HG03521 (cell line): ENCODE results near the gene SEC14L6.
"Not testable (repeated sequence)": the region's sequence is repeated elsewhere in the genome, so short reads cannot be mapped to it uniquely, and the experiment has no call there.

Source experiments
- ATAC-seq: cut with Tn5 transposase; IDR thresholded peaks from one replicate; pipeline ENCODE4 v1.9.1; 2021; ENCODE audit warnings: mild to moderate bottlenecking, moderate library complexity; ENCODE audit not compliant: unreplicated experiment

SEC14L6 gene

GRCh38 chr22:30567277-30567676, 20.7 kb upstream of the SEC14L6 start:
- ATAC-seq: not testable (repeated sequence)

GRCh38 chr22:30566125-30566524, 19.6 kb upstream of the SEC14L6 start:
- no peak for ATAC-seq

- no peak for ATAC-seq
Observed at GRCh38 chr22:30565341-30565740, 18.8 kb upstream of the SEC14L6 start.

GRCh38 chr22:30564761-30565119, 18.2 kb upstream of the SEC14L6 start:
- no peak for ATAC-seq

- ATAC-seq: no peak
Observed at GRCh38 chr22:30564045-30564760, 17.7 kb upstream of the SEC14L6 start.

GRCh38 chr22:30562366-30562765, 15.8 kb upstream of the SEC14L6 start:
- ATAC-seq: no peak

- no peak for ATAC-seq
Observed at GRCh38 chr22:30561402-30562189, 15.1 kb upstream of the SEC14L6 start.

GRCh38 chr22:30560643-30561202, 14.2 kb upstream of the SEC14L6 start:
- not testable (repeated sequence) for ATAC-seq

- ATAC-seq: no peak
Observed at GRCh38 chr22:30559889-30560288, 13.3 kb upstream of the SEC14L6 start.

GRCh38 chr22:30557243-30557642, 10.7 kb upstream of the SEC14L6 start:
- no peak for ATAC-seq

GRCh38 chr22:30556388-30556787, 9.8 kb upstream of the SEC14L6 start:
- no peak for ATAC-seq

- ATAC-seq: no peak
Observed at GRCh38 chr22:30555282-30556210, 9.0 kb upstream of the SEC14L6 start.

- no peak for ATAC-seq
Observed at GRCh38 chr22:30553971-30554370, 7.4 kb upstream of the SEC14L6 start.

GRCh38 chr22:30552719-30553118, 6.2 kb upstream of the SEC14L6 start:
- no peak for ATAC-seq

- not testable (repeated sequence) for ATAC-seq
Observed at GRCh38 chr22:30551813-30552212, 5.3 kb upstream of the SEC14L6 start.

GRCh38 chr22:30547188-30547587, 647 bp upstream of the SEC14L6 start:
- no peak for ATAC-seq

GRCh38 chr22:30542811-30543188, 3.7 kb downstream of the SEC14L6 start:
- no peak for ATAC-seq

- no peak for ATAC-seq
Observed at GRCh38 chr22:30541961-30542810, 4.4 kb downstream of the SEC14L6 start.

GRCh38 chr22:30541511-30541910, 5.0 kb downstream of the SEC14L6 start:
- ATAC-seq: not testable (repeated sequence)

- no peak for ATAC-seq
Observed at GRCh38 chr22:30539368-30539767, 7.2 kb downstream of the SEC14L6 start.
